T-helper 2 cell treated with Interferon-gamma antibody and Interleukin-4, amounts not matched to agents 5 μg/mL and 100 μg/mL, for 36 hours (primary cell): ENCODE measurements around the gene TBX19.

ENCODE experiments used
- DNase-seq: peaks from one replicate; pipeline ENCODE4 v3.0.0; 2021; ENCODE audit warnings: low spot score
- H3K27ac Mint-ChIP-seq: one replicate; pipeline ENCODE4 v1.8.0; 2021; ENCODE audit warnings: mild to moderate bottlenecking, mixed read lengths
- H3K27me3 Mint-ChIP-seq: one replicate; pipeline ENCODE4 v1.8.0; 2021; ENCODE audit warnings: low read depth, mixed read lengths
- H3K36me3 Mint-ChIP-seq: one replicate; pipeline ENCODE4 v1.8.0; 2021; ENCODE audit warnings: low read depth, mixed read lengths
- H3K4me1 Mint-ChIP-seq: one replicate; pipeline ENCODE4 v1.8.0; 2021; ENCODE audit warnings: low read depth, mixed read lengths
- H3K4me3 Mint-ChIP-seq: one replicate; pipeline ENCODE4 v1.8.0; 2022; ENCODE audit warnings: mild to moderate bottlenecking, moderate library complexity, mixed read lengths
- H3K9me3 Mint-ChIP-seq: one replicate; pipeline ENCODE4 v1.8.0; 2021; ENCODE audit warnings: mixed read lengths

TBX19 gene

GRCh38 chr1:168319691-168320090 lies 39.0 kb downstream of the TBX19 start:
- peaks cover 4% of the 10 kb centered on the region for H3K9me3 Mint-ChIP-seq
- H3K36me3 Mint-ChIP-seq: peaks cover 15% of the 10 kb centered on the region
- peaks cover 39% of the 10 kb centered on the region for H3K4me1 Mint-ChIP-seq
- no peak overlapping the region for H3K4me3 Mint-ChIP-seq
- H3K27ac Mint-ChIP-seq: no peak overlapping the region
- H3K27me3 Mint-ChIP-seq: no peaks in the 10 kb centered on the region
- DNase-seq: no peak

DNA sequence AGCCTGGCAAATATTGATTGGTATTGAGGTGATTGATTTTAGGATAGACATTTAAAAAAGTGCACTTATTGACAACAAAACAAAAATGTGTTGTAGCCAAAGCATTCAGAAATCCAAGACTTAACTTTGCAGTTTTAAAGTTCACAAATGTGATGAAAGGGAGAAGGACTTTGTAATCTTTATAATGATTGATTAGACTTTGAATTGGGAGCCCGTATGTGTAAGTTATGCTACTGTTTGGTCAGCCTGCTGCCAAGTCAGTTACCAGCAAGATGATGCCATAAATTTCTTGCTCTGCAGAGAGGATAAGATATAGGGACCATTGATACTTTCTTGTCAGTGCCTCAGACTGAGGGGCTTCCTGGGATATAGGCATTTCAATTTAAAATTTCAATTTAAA lies 39.5 kb downstream of the TBX19 start:
- H3K27ac Mint-ChIP-seq: no peak overlapping the region
- peaks cover 7% of the 10 kb centered on the region for H3K9me3 Mint-ChIP-seq
- no peaks in the 10 kb centered on the region for H3K27me3 Mint-ChIP-seq
- H3K36me3 Mint-ChIP-seq: peaks cover 15% of the 10 kb centered on the region
- no peak overlapping the region for H3K4me3 Mint-ChIP-seq
- H3K4me1 Mint-ChIP-seq: peaks cover 41% of the 10 kb centered on the region
- no peak for DNase-seq

DNA sequence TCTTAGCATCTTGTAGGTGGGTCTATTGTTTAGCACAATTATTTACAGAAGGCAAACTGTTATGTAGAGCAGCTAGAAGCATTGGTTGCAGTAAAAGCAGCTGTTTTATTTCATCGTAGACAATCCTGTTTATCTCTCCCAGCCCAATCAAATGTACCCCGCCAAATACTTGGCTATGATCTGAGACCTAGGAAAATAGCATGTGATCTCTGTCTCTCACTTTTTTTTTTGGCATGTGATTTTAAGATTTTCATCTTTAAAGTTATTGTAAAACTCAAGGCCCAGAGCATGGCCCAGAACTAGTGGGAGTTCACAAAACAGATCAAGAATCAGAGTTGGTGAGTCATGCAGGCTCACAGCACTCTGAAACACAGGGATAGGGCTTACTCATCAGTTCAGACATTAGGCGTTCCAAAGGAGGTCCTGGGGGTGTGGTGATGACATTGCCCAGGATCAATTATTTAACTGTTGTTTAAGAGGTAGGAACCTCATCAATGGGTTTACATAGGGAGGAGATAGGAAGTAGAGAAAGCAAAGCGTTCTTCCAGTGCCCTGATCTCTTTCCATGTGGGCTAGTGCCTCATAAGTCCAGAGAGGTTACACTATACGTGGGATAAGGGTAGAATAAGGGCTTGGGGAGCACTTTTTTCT lies 40.2 kb downstream of the TBX19 start:
- Mint-ChIP-seq H3K27ac (peak overlapping the region; percentile 6), H3K4me3 (no peak overlapping the region)
- DNase-seq: peak; percentile 53

GRCh38 chr1:168321945-168322344 lies 41.3 kb downstream of the TBX19 start:
- H3K4me1 Mint-ChIP-seq: peaks cover 42% of the 10 kb centered on the region
- no peak overlapping the region for H3K4me3 Mint-ChIP-seq
- DNase-seq: no peak
- peaks cover 7% of the 10 kb centered on the region for H3K9me3 Mint-ChIP-seq
- H3K27ac Mint-ChIP-seq: no peak overlapping the region
- peaks cover 11% of the 10 kb centered on the region for H3K36me3 Mint-ChIP-seq
- no peaks in the 10 kb centered on the region for H3K27me3 Mint-ChIP-seq

More for the DNA sequence above, 40.2 kb downstream of the TBX19 start:
- Mint-ChIP-seq H3K4me1 (peaks cover 43% of the 10 kb centered on the region), H3K9me3 (peaks cover 11% of the 10 kb centered on the region), H3K36me3 (peaks cover 14% of the 10 kb centered on the region), H3K27me3 (no peaks in the 10 kb centered on the region)

- H3K27ac Mint-ChIP-seq: no peak overlapping the region
- DNase-seq: no peak
- H3K36me3 Mint-ChIP-seq: peaks cover 2% of the 10 kb centered on the region
- no peak overlapping the region for H3K4me3 Mint-ChIP-seq
- peaks cover 23% of the 10 kb centered on the region for H3K4me1 Mint-ChIP-seq
- peaks cover 7% of the 10 kb centered on the region for H3K9me3 Mint-ChIP-seq
- no peaks in the 10 kb centered on the region for H3K27me3 Mint-ChIP-seq
Observed at GRCh38 chr1:168324745-168325425, 44.2 kb downstream of the TBX19 start.

DNA sequence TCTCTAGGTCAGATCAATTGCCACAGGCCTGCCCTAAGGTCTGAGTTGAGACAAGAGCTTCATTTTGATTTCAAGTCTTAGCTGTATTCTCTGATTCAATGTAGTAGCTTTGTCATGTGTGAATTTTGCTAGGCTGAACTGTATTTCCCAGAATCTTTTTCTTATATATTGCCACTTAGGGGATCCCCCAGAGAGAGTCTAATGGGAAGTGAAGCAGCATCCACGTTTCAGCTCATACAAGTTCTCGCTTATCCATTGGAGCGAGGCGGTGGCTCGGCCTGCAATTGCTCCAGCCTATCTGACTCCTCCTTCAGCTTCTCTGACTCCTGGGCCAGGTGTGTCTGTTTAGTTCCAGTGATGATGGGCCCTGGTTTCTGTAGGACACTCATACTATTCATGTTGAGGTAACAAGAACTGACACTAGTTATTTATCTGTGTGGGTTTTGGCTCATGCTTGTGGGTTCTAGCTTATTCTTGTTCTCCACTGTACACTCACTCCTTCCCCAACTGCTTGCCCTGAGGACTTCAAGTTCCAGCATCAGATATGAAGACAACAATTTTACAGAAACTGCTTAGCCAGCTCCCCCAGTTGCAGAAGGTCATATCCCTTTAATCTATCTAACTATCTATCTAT lies 48.2 kb downstream of the TBX19 start:
- Mint-ChIP-seq H3K4me1 (peaks cover 8% of the 10 kb centered on the region), H3K36me3 (no peaks in the 10 kb centered on the region), H3K27me3 (peaks cover 1% of the 10 kb centered on the region), H3K9me3 (peaks cover 7% of the 10 kb centered on the region), H3K27ac (no peak overlapping the region), H3K4me3 (no peak overlapping the region)
- no peak for DNase-seq

- DNase-seq: no peak
- Mint-ChIP-seq H3K4me3 (no peak overlapping the region), H3K4me1 (peaks cover under 1% of the 10 kb centered on the region), H3K27ac (no peak overlapping the region), H3K9me3 (peaks cover 2% of the 10 kb centered on the region), H3K27me3 (peaks cover 1% of the 10 kb centered on the region), H3K36me3 (no peaks in the 10 kb centered on the region)
Observed at GRCh38 chr1:168330285-168330684, 49.6 kb downstream of the TBX19 start.

GRCh38 chr1:168331569-168331968 lies 50.9 kb downstream of the TBX19 start:
- Mint-ChIP-seq H3K4me3 (no peak overlapping the region), H3K4me1 (peaks cover 3% of the 10 kb centered on the region), H3K27me3 (peaks cover 1% of the 10 kb centered on the region), H3K27ac (no peak overlapping the region), H3K36me3 (peaks cover 2% of the 10 kb centered on the region), H3K9me3 (no peaks in the 10 kb centered on the region)
- no peak for DNase-seq

- H3K4me1 Mint-ChIP-seq: peaks cover 10% of the 10 kb centered on the region
- H3K9me3 Mint-ChIP-seq: peaks cover 5% of the 10 kb centered on the region
- H3K27me3 Mint-ChIP-seq: peaks cover 1% of the 10 kb centered on the region
- DNase-seq: no peak
- no peak overlapping the region for H3K27ac Mint-ChIP-seq
- H3K36me3 Mint-ChIP-seq: peaks cover 11% of the 10 kb centered on the region
- no peak overlapping the region for H3K4me3 Mint-ChIP-seq
Observed at GRCh38 chr1:168333562-168334276, 53.0 kb downstream of the TBX19 start.

DNA sequence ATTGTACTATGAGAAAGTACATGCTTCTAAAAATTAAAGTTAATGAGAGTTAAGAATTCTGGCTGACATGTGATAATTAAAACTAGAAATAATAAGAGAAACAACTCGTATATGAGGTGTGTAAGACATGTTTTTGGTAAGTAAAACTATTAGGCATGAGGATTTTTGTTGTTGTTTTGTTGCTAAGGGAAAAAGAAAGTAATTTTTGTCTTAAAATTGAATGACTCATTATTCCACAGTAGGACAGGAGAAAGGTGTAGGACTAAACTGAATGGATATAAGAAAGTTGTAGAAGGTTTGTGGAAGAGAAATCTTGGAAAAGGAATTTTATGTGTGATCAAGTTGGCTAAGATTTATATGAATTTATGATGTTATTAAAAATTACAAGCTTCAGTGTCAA lies 54.8 kb downstream of the TBX19 start:
- no peak for DNase-seq
- H3K36me3 Mint-ChIP-seq: peaks cover 24% of the 10 kb centered on the region
- peaks cover 9% of the 10 kb centered on the region for H3K9me3 Mint-ChIP-seq
- no peak overlapping the region for H3K4me3 Mint-ChIP-seq
- H3K27me3 Mint-ChIP-seq: peaks cover 1% of the 10 kb centered on the region
- H3K4me1 Mint-ChIP-seq: peaks cover 26% of the 10 kb centered on the region
- peak overlapping the region; percentile 5 for H3K27ac Mint-ChIP-seq

DNA sequence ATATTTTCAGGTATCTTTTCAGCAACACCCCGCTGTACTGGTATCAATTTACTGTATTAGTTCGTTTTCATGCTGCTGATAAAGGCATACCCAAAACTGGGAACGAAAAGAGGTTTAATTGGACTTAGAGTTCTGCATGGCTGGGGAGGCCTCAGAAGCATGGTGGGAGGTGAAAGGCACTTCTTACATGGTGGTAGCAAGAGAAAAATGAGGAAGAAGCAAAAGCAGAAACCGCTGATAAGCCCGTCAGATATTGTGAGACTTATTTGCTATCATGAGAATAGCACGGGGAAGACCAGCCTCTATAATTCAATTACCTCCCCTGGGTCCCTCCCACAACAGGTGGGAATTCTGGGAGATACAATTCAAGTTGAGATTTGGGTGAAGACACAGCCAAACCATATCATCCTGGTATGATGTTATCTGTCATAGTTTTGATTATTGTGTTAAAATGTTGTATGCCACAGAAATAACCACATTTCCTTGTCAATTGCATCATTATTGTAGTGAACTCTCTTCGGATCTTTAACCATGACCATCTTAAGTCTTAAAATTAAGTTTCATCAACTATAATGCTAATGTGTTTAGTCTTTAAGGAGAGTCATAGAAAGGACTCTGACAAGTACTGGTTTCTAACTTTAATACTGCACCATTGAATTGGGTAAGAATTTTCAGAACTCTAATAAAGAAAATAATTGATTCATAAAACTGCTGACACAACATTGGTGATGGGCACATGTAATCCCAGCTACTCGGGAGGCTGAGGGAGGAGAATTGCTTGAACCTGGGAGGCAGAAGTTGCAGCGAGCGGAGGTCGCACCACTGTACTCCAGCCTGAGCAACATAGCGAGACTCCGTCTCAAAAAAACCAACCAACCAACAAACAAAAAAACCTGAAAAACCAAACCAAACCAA lies 58.2 kb downstream of the TBX19 start:
- H3K4me1 Mint-ChIP-seq: peaks cover 56% of the 10 kb centered on the region
- H3K27me3 Mint-ChIP-seq: no peaks in the 10 kb centered on the region
- DNase-seq: no peak
- no peak overlapping the region for H3K4me3 Mint-ChIP-seq
- peaks cover 9% of the 10 kb centered on the region for H3K9me3 Mint-ChIP-seq
- no peak overlapping the region for H3K27ac Mint-ChIP-seq
- peaks cover 27% of the 10 kb centered on the region for H3K36me3 Mint-ChIP-seq

DNA sequence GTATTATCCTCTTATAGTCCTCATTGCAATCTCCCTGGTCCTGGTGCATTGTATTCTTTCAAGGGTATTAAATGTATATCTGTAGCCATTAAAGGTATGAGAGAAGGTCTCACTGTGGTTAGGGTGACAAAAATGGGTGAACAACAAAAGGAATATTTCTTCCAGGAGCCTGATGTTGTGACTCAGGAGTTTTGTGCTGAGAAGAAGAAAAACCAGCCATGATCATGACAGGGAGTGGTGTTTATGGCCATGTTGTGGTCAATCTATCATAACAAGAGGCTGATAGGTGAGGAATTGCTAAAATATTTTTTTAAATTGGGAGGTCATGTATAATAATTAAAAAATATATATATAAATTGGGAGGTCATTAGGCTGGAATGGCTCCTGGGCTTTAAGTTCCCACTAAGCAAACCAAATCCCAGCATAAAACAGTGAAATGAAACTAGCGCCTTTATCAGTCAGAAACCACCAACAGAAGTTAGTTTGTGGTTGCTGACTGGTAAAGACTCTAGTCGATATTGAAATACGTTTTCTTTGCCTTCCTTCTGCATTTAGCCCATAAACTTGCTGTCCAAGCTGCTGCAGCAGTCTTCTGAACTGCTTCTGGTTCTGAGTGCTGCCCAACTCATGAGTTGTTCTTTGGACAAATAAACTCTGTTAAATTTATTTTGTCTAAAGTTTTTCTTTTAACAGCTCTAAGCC lies 60.3 kb downstream of the TBX19 start:
- Mint-ChIP-seq H3K4me3 (peak overlapping the region; percentile 40), H3K27ac (peak overlapping the region; percentile 83), H3K4me1 (peaks cover 68% of the 10 kb centered on the region), H3K9me3 (peaks cover 9% of the 10 kb centered on the region), H3K36me3 (peaks cover 25% of the 10 kb centered on the region), H3K27me3 (no peaks in the 10 kb centered on the region)
- DNase-seq: peak; percentile 30
